SK-N-SH (cell line): ENCODE results near the gene TMEM240.

ENCODE experiments used
- CTCF ChIP-seq: fragments of 200-600 bp; sonication (generic); IDR thresholded peaks from 2 replicates; pipeline ENCODE4 v1.6.1; 2017; ENCODE audit warnings: antibody characterized with exemption, mild to moderate bottlenecking, moderate library complexity
- SMC3 ChIP-seq: IDR thresholded peaks from 2 replicates; pipeline ENCODE4 v1.6.1; 2012; ENCODE audit warnings: low read depth, low read length, improper control_type of control experiment
- USF1 ChIP-seq: IDR thresholded peaks from 2 replicates; pipeline ENCODE4 v1.4.0; 2012; ENCODE audit warnings: low read depth, borderline replicate concordance

GRCh38 chr1:1573843-1574720 is 33.7 kb upstream of the TMEM240 start:
- TF ChIP-seq USF1 (0 out of 2 replicates have a peak, but pooled peaks have one; percentile 2), CTCF (peak; percentile 35), SMC3 (peak; percentile 13; the same call in 1 of the 2 replicates)
